ENCODE measurements around the gene AGAP5. TPM values are rescaled to one million over a fixed set of nuclear protein-coding genes. Genes with fewer than 3 reads are reported as not detected.

AGAP5 gene
- total and polyA plus RNA-seq, 2 of the 8 experiments (the other 6 are each of a cell fraction or from before 2014, with no cell fraction given) = 5.4 to 6.0 TPM

DNA sequence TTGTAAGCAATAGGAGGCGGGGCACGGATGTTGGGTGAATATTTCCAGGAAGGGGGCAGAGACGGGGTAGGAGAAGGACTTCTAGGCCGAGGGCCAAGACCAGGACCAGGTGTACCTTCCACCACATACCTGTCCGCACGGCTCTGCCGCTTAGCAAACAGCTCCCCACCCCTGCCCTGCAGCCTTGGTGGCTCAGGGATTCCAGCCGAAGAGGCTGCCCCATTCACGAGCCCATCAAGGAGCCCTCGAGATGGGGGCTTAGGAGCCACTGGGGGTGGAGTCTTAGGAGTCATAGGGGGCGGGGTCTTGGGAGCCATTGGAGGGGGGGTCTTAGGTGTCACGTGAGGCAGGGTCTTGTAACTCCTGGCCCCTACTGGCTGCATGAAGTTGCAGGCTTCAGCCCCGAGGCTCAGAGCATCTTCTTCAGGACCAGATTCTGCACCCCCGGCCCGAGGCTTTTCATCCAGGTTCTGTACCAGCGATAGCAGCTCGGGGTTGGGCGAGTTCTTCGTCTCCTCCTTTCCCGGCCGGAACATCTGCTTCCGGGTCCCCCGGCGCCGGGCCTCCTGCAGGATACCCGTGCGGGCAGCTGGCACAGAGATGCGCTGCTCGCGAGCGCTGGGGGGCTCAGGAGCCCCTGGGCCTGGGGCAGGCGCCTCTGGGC, 50.6 kb downstream of the AGAP5 start:
- ChIA-PET POLR2A (ENCODE audit: partially characterized antibody) (interaction anchor here (0.7 to 3.0 kb wide), 15 partner anchors 10 to 400 kb away, joined by 3 to 13 read pairs (median 4); partner anchors contain the start of genes DNAJC9 and USP54), CTCF (ENCODE audit: partially characterized antibody) (interaction anchor here (1.1 to 14.5 kb wide), 6 partner anchors 9 to 125 kb away, joined by 3 to 271 read pairs (median 3); a partner anchor contains a TSS)
- Histone ChIP-seq H3K36me3 (ENCODE audit: control insufficient read depth in 2 of 4, insufficient read depth in 4 of 4, low read length in 3 of 4) (no peaks in the 10 kb centered on the region), H4K8ac (ENCODE audit: extremely low read depth, insufficient read depth, low read length) (peak overlapping the region; percentile 84; the same call in 1 of the 2 replicates), H3K18ac (ENCODE audit: extremely low read depth, low read length) (peak overlapping the region; percentile 60; the same call in 1 of the 2 replicates), H3K23ac (ENCODE audit: insufficient read length) (no peak overlapping the region), H4K91ac (replicated peaks; ENCODE audit: insufficient read length, low read length) (peak overlapping the region; percentile 7), H2BK20ac (ENCODE audit: low read length) (no peak overlapping the region), H3K23me2 (ENCODE audit: low read depth, low read length) (peaks cover 9% of the 10 kb centered on the region; the same call in 1 of the 2 replicates), H3K9ac (replicated peaks in 1 of 4; ENCODE audit: extremely low read depth in 1 of 4, low read depth in 3 of 4, low read length in 3 of 4) (peak overlapping the region; percentile 35 to 76 (median 56)), H3K4ac (replicated peaks; ENCODE audit: insufficient read length, low read depth, low read length) (no peak overlapping the region), H3K27ac (ENCODE audit: low read depth, low read length) (peak overlapping the region; percentile 51; the same call in 1 of the 2 replicates), H3K14ac (ENCODE audit: insufficient read length) (no peak overlapping the region), H3K79me2 (ENCODE audit: control insufficient read depth in 1 of 2, insufficient read depth in 2 of 2, low read length in 2 of 2) (no peaks in the 10 kb centered on the region), H2BK15ac (ENCODE audit: low read length) (peak overlapping the region; percentile 74; the same call in 1 of the 2 replicates), H2BK5ac (ENCODE audit: low read depth, low read length) (peak overlapping the region; percentile 89; the same call in 1 of the 2 replicates), H2BK12ac (ENCODE audit: low read depth, low read length) (peak overlapping the region; percentile 89; the same call in 1 of the 2 replicates), H2BK120ac (replicated peaks; ENCODE audit: low read depth, low read length) (no peak overlapping the region), H3K4me2 (ENCODE audit: insufficient read depth in 1 of 2, low read depth in 2 of 2, low read length in 2 of 2) (peak overlapping the region; percentile 80 to 84), H2AK5ac (ENCODE audit: low read depth, low read length) (no peak overlapping the region), H3K4me1 (replicated peaks in 1 of 4; ENCODE audit: control insufficient read depth in 3 of 4, insufficient read depth in 4 of 4, low read length in 3 of 4) (peaks cover 0 to 15% (median 9%) of the 10 kb centered on the region in 4 experiments; a peak in 6 of 7 replicates), H4K5ac (ENCODE audit: insufficient read length, low read depth, low read length) (peak overlapping the region; percentile 70), H3K27me3 (replicated peaks in 1 of 4; ENCODE audit: control insufficient read depth in 3 of 4, extremely low read depth in 1 of 4, insufficient read depth in 3 of 4, low read length in 3 of 4) (no peaks in the 10 kb centered on the region), H2AFZ (ENCODE audit: low read length) (peak overlapping the region; percentile 92; the same call in 1 of the 2 replicates), H3K79me1 (ENCODE audit: low read depth, low read length) (no peaks in the 10 kb centered on the region), H3K9me3 (ENCODE audit: insufficient read depth in 2 of 2, low read depth in 1 of 2, low read length in 1 of 2) (no peaks in the 10 kb centered on the region), H3K56ac (replicated peaks; ENCODE audit: insufficient read length, low read depth, low read length) (peak overlapping the region; percentile 35), H4K20me1 (replicated peaks in 1 of 2; ENCODE audit: control insufficient read depth in 1 of 2, insufficient read depth in 2 of 2, low read length in 2 of 2) (no peaks in the 10 kb centered on the region), H3K4me3 (ENCODE audit: extremely low read depth in 1 of 4, insufficient read depth in 2 of 4, low read depth in 3 of 4, low read length in 4 of 4) (peak overlapping the region; percentile 52 to 87 (median 73))
- FAIRE-seq (no peak), DNase-seq (ENCODE audit: low read depth in 1 of 2, low spot score in 2 of 2) (peak; percentile 82 to 86)
- 4% methylated on average over 31 of the region's 32 CpGs; no CpG with 5 or more reads in 1 of the 2 experiments for WGBS, 2 experiments (ENCODE audit: extremely low coverage in 1 of 2, insufficient coverage in 1 of 2, insufficient read length in 1 of 2, insufficient replicate concordance in 2 of 2, low coverage in 1 of 2, low lambda C conversion rate in 2 of 2, missing lambda C conversion rate in 1 of 2)
- TF ChIP-seq KDM4A (IDR thresholded peaks at IDR 0.05; ENCODE audit: low read depth, low read length, severe bottlenecking) (peak; percentile 50), YY1 (IDR thresholded peaks at IDR 0.05; ENCODE audit: low read depth, low read length) (peak; percentile 84), TBP (IDR thresholded peaks at IDR 0.05; ENCODE audit: low read depth, low read length) (peak; percentile 64; the same call in 1 of the 2 replicates), ZNF274 (IDR thresholded peaks at IDR 0.05; ENCODE audit: borderline replicate concordance, extremely low read depth, low read length) (no peak), JUND (IDR thresholded peaks at IDR 0.05; ENCODE audit: low read length) (no peak)
- TF ChIP-seq, protein P1, sequence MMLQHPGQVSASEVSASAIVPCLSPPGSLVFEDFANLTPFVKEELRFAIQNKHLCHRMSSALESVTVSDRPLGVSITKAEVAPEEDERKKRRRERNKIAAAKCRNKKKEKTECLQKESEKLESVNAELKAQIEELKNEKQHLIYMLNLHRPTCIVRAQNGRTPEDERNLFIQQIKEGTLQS (IDR thresholded peaks at IDR 0.05; ENCODE audit: insufficient read depth, low read depth, low read length) = peak; percentile 81
